GM10847 (cell line): ENCODE data around the gene MAPK7.

Experiments used
- POLR2A ChIP-seq: IDR thresholded peaks from 2 replicates; pipeline ENCODE4 v1.6.1; 2011; ENCODE audit not compliant: insufficient read length; ENCODE audit errors: extremely low read depth

The MAPK7 gene

DNA sequence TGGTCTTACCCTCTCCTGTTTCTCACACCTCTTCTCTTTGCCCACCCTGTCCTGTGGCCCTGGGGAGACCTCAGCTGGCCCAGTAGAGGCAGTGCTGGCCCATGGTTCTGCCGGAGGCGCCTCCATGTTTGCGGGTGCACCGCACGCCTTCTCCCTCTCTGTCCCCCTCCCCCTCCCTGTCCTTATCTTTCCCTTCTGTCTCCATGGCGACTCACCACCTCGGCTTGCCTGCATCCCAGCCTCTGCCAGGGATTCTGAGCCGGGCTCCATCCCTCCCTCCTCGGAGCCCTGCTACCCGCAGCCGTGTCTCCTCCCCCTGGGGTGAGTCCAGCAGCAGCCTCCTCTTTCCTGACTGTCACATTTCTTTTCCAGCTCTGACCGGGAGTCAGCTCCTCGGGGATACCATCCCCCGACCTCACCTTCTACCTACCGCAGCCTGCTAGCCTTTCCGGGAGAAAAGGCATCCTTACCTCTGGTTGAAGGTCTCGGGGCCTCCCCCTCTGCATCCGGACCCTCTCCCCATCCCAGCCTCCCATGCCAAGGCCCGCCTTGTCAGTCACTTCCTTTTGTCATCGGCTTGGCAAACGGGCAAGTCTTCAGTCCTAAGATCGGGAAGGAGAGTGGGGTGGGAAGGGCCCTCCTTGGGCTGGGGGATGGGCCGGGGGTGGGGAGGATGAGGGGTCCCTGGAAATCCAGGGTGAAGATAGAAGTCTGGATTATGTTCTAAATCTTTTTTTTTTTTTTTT is 32.8 kb downstream of the MAPK7 start, which contains the start of gene RNF112:
RNF112 (plus strand) TSS at position 358 of the 746 bp plus-strand sequence; CDS start at position 535, 177 bp downstream.
- TF ChIP-seq POLR2A: no peak

DNA sequence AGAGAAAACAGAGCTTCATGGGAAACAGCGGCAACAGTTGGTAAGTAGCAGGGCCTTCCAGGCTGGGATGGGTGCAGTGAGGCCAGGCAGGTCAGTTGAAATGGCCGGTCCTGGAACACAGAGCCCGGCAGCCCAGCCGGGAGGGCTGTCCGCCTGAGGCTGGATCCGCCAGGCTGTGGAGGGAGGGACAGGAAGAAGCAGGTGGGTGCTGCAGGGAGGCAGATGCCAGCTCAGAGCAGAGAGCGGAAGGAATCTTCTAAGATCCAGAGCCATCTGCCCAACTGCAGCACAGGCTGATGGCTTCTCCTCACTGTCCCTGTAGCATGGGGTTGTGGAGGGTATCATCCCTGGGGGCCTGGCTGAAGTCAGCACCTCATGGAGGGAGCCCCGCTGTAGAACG is 33.3 kb downstream of the MAPK7 start:
- no peak for TF ChIP-seq POLR2A

DNA sequence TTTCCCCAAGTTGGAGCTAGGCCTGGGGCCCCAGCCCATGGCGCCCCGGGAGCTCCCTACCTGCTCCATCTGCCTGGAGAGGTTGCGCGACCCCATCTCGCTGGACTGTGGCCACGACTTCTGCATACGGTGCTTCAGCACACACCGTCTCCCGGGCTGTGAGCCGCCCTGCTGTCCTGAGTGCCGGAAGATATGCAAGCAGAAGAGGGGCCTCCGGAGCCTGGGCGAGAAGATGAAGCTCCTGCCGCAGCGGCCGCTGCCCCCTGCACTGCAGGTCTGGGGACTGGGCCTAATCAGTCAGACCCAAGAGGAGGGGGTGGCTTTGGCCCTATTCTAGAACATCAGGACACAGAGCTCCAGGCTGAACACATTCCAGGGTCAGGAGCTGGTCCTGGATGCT is 34.2 kb downstream of the MAPK7 start:
- no peak for TF ChIP-seq POLR2A

DNA sequence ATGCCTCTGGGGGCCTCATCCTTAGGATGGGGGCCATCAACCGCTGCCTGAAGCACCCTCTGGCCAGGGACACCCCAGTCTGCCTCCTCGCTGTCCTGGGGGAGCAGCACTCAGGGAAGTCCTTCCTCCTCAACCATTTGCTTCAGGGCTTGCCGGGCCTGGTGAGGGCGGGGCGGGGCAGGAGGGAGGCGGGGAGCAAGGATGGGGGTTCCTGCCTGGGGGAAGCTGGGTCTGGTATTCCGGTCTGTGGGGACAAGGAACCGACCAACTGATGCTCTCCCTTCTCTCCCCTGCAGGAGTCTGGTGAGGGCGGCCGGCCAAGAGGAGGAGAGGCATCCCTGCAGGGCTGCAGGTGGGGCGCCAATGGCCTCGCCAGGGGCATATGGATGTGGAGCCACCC is 34.7 kb downstream of the MAPK7 start:
- no peak for TF ChIP-seq POLR2A

DNA sequence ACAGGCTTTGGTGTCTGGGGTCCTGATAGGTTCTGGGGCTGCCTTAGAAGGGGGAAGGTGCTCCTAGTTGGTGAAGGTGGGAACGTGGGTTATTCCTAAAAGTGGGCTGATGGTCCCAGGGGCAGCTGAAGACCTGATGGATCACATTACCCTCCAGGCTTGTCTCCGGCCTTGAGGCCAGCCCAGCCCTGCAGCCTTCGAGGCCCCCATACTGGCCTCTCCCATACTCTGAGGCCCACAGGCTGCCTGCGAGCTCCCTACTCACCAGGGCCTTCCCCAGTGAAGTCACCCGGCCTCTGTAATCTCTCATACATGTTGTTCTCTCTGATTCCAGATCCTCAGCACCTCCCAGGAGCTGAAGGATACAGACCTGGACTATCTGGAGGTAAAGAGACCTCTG is 35.5 kb downstream of the MAPK7 start:
- TF ChIP-seq POLR2A: no peak

DNA sequence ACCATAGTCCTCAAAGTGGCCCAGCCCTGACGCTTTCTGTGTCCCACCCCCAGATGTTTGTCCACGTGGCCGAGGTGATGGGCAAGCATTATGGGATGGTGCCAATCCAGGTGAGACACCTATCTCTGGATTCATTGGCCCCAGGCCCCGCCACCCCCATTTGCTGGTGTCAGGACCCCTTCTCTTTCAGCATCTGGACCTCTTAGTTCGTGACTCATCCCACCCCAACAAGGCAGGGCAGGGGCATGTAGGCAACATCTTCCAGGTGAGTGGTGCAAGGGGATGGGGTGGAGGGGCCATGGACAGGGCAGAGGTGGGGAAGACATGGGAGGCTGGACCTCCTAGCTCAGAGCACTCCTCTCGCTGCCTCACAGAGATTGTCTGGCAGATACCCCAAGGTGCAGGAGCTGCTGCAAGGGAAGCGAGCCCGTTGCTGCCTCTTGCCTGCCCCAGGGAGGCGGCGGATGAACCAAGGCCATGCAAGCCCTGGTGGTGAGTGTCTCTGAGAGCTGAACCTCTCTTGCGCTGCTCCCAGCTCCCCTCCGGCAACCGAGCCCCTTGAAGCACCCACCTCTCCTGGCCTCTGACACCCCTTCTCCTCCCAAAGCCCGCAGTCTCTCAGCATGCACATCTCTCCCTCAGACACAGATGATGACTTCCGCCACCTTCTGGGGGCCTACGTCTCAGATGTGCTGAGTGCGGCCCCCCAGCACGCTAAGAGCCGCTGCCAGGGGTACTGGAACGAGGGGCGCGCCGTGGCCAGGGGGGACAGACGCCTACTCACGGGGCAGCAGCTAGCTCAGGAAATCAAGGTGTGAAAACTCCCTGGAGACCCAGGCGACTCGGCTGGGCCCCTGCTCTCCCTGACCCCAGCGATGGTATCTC is 36.3 kb downstream of the MAPK7 start:
- TF ChIP-seq POLR2A: no peak

DNA sequence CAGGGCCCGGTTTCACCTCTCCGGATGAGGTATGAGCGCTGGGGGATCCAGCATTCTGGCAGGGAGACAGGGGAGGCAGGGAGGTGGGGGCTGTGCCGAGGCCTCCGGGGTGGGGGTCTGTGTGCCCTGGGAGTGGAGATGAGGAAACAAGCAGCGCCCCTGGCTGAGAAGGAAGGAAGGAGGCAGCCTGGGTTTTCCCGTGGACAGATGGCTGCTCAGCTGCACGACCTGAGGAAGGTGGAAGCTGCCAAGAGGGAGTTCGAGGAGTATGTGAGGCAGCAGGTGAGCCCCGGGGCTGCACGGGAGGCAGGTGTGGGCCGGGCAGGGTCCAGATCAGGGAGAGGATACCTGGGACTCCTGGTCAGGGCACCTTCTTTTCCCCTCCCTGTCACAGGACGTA is 37.0 kb downstream of the MAPK7 start:
- TF ChIP-seq POLR2A: no peak

DNA sequence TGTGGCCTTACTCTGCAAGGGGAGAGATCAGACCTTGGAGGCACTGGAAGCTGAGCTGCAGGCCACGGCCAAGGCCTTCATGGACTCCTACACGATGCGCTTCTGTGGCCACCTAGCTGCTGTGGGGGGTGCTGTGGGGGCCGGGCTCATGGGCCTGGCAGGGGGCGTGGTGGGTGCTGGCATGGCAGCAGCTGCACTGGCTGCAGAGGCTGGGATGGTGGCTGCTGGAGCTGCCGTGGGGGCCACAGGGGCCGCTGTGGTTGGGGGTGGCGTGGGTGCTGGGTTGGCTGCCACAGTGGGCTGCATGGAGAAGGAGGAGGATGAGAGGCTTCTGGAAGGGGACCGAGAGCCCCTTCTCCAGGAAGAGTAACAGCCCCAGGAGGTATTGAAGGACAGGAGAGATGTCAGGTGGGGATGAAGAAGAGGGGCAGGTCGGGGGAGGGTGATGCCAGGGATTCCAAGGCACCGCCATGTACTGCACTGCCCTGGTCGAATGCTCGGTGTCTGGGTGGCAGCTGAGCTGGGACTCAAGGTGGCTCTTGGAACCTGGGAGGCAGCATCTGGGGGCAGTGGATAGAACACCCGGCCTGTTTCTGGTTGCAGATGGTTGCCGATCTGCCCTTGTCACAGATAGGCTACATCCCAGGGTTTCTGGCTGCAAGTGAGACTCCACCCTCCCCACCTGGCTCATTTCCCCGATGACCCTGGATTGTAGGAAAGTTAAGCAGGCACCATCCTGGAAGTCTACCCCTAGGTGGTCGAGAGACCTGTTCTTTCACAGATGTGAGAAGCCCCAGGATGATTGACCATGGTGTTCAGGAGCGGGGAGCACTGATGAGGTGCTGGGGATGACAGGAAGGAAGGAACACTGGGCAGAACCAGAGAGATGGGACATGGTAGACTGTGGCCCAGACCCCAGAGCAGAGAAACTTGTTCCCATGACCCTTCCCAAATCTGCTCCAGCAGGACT is 37.8 kb downstream of the MAPK7 start:
- no peak for TF ChIP-seq POLR2A

DNA sequence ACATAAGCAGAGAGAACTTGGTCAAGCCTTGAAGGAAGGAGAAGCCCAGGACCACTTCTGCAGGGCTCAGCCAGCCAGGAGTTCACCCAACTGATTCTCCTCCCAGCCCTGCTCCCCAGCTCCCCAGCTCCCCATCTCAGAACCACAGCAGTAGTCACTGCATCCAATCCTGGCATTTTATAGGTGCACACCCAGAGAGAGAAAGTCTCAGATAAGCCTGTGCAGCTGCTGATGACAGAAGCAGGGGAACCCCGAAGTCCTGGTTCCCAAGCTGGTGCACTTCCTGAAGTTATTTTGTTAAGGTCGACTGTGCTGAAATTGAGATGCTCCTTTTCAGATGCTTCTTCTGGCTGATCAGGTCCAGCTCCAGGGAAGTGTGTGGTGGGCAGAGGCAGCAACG is 39.3 kb downstream of the MAPK7 start:
- TF ChIP-seq POLR2A: no peak

DNA sequence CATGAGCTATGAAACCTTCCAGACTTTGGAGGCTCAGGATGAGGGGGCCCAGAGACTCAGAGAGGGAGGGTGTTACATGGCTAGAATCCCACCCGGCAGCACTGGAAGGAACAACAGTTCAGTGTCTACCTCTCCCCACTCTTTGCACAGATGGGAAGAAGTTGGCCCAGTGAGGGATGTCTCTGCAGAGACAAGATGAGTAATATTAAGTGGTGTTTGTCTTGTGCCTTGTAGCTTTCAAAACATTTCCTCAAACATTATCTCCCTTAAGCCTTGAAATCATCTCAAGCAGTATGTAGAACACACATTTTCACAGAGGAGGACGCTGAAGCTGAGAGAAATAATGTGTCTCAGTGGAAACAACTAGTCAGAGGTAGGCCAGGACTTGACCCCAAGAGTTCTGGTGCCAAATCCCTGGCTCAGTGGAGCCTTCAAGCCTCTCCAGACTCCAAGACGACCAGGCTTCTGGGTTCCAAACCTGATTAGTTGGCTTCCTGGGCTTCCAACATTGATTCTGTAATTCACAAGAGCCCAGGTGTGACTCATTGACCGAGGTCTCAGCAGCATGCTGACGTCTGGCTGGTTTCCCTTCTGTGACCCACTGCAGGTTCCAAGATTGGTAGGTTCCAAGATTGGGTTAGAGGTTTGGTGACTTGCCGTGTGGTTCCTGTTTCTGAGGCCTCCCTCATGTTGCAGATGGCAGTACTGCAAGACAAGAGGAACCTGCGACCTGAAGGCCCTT is 40.1 kb downstream of the MAPK7 start:
- no peak for TF ChIP-seq POLR2A

DNA sequence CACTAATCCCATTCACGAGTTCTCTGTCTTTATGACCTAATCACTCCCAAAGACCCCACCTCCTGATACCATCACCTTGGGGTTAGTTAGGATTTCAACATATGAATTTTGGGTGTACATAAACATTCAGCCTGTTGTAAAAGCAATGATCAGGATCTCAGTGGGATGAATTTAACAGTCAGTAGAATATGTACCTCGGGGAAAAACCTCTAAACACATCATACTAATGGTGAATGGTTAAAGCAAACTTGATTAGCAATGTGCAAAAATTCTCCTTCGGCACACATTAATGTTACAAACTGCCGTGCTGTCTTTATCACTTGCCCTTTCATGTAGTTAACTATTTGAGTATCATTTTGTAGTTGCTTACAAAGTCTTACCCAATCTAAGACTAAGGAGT is 42.9 kb downstream of the MAPK7 start:
- TF ChIP-seq POLR2A: no peak

DNA sequence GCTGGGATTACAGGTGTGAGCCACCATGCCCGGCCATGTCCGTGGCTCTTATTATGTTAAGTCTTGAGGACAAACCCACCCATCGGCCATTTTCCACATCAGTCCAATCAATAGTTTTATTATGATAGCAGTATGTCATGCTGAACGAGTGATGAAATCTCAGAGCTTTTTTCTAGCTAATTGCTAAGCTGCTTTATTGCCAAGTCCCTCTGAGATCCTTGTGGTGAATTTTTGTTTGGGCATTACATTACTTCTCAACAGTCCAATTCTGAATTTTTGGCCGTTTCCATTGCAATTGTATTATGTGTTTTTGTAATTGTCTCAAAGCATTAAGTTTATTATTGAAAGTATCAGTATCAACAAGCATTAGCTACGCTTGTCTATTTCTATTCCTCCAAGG is 43.6 kb downstream of the MAPK7 start:
- TF ChIP-seq POLR2A: no peak

DNA sequence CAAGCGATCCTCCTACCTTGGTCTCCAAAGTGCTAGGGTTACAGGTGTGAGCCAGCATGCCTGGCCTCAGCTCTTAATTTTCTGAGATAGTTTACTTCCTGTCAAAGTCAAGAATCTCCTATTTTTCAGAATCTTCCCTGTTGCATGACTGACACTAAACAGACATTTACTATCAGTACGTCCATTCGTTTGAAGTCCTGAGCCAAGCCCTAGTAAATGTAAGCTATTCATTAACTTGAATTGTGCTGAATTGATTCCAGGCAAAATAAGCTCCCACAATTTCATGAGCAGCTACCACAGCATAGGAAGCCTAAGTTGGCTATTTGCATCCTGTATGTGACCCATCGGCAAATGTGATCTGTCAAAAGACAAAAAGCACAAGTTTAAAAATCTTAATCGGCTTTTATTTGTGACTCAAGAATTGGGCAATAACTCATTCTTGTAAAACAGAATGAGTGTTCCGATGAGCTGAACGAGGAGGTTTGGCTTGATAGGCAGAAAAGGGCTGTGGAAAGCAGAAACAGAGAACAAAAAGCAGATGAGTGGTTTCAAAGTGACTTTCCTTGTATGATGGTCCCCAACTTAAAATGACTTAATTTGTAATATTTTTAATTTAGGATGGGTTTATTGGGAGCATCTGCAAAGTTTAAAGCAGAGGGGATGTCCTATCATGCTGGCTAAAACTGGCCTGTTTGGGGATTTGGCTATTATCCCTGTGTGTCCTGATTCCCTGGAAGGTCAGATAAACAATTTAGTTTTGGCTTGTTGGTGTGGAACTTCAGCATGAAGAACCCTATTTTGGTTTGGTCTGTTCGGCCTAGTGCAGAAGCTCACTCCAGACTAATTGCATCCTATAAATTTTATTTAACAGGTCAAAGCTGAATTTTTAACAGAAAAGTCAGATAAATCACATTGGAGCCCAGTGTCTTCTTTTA is 46.9 kb downstream of the MAPK7 start:
- TF ChIP-seq POLR2A: no peak

DNA sequence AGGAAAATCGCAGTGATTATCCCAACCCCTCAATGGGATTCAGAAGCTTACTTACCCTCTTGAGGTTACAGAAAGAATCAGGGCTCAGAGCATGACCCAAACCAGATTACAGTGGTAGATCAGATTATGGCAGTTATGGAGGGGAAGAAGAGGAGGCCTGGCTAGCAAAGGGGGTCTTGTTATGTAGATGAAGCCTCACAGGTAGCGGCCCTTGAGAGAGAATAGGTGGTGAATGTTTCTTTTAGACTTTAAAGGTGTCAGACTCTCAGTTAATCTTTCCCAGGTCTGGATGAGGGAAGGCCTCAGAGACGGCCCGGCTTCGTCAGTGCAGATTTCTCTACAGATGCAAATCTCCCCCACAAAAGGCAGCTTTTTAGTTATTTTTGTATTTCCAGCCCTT is 48.3 kb downstream of the MAPK7 start:
- TF ChIP-seq POLR2A: no peak

DNA sequence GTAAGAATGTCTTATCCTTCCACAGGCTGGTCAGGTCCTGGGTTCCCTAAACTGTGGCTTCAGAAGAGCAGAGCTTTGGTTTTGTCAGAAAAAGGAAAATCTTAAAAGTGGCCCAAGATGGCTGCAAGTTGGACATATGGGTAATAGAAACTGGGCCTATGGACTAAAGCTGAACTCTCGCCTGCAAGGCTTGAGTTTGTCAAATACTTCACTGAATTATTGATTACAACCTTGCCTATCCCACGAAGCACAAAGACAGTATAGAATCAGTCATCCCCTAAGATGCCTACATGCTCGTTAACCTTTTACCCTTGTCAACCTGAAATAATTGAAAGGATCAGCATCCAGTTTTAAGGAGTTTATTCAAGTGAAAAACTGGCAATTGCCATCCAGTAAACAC is 53.4 kb downstream of the MAPK7 start:
- TF ChIP-seq POLR2A: no peak
